Mammary epithelial cell (primary cell): Measurements from ENCODE around the gene ATAD3C.

ENCODE experiments used
- EZH2 ChIP-seq: IDR thresholded peaks from 2 replicates; pipeline ENCODE4 v1.6.1; 2012; ENCODE audit warnings: low read length, inconsistent platforms, borderline replicate concordance
- TF ChIP-seq, protein P1 (sequence below), 2 donors: IDR thresholded peaks in 1 of 2; conservative IDR thresholded peaks in 1 of 2; 2 replicates each; pipeline ENCODE4 v1.5.1; 2011 to 2012; ENCODE audit warnings: inconsistent platforms in 2 of 2, low read length in 2 of 2, mild to moderate bottlenecking in 2 of 2, control low read depth in 1 of 2, low read depth in 1 of 2; ENCODE audit not compliant: insufficient read depth in 1 of 2; ENCODE audit errors: extremely low read depth in 1 of 2

DNA sequence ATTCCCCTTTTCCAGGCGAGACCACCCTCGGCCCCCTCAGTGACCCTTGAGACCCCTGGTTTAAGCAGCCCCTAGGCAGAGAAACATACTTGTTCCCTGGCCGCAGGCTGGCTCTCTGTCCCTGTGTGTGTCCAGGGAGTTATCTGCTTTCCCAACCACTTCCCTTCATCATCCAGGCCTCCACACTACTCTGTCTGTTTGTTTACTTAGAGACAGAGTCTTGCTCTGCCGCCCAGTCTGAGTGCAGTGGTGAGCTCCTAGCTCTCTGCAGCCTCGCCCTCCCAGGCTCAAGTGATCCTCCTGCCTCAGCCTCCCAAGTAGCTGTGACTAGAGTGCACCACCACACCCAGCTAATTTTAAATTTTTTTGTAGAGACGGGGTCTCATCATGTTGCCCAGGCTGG, 19.8 kb upstream of the ATAD3C start:
- TF ChIP-seq, protein P1, sequence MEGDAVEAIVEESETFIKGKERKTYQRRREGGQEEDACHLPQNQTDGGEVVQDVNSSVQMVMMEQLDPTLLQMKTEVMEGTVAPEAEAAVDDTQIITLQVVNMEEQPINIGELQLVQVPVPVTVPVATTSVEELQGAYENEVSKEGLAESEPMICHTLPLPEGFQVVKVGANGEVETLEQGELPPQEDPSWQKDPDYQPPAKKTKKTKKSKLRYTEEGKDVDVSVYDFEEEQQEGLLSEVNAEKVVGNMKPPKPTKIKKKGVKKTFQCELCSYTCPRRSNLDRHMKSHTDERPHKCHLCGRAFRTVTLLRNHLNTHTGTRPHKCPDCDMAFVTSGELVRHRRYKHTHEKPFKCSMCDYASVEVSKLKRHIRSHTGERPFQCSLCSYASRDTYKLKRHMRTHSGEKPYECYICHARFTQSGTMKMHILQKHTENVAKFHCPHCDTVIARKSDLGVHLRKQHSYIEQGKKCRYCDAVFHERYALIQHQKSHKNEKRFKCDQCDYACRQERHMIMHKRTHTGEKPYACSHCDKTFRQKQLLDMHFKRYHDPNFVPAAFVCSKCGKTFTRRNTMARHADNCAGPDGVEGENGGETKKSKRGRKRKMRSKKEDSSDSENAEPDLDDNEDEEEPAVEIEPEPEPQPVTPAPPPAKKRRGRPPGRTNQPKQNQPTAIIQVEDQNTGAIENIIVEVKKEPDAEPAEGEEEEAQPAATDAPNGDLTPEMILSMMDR (conservative IDR thresholded peaks at IDR 0.05 in 1 of 2, IDR thresholded peaks at IDR 0.05 in 1 of 2; ENCODE audit: extremely low read depth in 1 of 2, insufficient read depth in 1 of 2, low read depth in 1 of 2, low read length in 2 of 2) = no peak
- no peak for TF ChIP-seq EZH2
